MM.1S (cell line): ENCODE results near the gene ELAVL3.

Experiments
- EZH2 ChIP-seq: fragments of 300-600 bp; sonication (generic); optimal IDR thresholded peaks from 2 replicates; pipeline ENCODE3; 2017; ENCODE audit warnings: low read depth, mild to moderate bottlenecking, antibody characterized with exemption, low read length, mixed read lengths
- TF ChIP-seq, protein P1 (sequence below): fragments of 300-600 bp; sonication (generic); IDR thresholded peaks from 2 replicates; pipeline ENCODE4 v1.5.1; 2016; ENCODE audit warnings: antibody characterized with exemption, low read length, mixed read lengths

DNA sequence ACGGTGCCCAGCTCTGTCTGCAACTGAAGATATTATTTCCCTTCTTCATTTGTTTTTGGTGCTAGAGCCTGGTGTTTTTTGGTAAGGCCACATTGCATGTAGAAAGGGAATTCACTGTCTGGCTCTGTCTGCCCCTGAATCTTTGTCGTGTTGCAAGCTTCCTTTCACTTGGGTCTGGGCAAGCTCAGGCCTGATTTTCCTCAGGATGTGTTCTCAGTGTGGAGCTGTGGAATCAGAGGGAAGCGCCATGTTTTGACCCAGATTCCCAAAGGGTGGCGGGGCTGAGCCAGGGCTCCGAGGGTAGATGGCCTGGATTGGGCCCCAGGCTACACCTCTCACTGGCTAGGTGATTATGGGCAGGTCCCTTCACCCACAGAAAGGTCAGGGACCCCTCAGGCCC, 36.8 kb downstream of the ELAVL3 start:
- TF ChIP-seq, protein P1, sequence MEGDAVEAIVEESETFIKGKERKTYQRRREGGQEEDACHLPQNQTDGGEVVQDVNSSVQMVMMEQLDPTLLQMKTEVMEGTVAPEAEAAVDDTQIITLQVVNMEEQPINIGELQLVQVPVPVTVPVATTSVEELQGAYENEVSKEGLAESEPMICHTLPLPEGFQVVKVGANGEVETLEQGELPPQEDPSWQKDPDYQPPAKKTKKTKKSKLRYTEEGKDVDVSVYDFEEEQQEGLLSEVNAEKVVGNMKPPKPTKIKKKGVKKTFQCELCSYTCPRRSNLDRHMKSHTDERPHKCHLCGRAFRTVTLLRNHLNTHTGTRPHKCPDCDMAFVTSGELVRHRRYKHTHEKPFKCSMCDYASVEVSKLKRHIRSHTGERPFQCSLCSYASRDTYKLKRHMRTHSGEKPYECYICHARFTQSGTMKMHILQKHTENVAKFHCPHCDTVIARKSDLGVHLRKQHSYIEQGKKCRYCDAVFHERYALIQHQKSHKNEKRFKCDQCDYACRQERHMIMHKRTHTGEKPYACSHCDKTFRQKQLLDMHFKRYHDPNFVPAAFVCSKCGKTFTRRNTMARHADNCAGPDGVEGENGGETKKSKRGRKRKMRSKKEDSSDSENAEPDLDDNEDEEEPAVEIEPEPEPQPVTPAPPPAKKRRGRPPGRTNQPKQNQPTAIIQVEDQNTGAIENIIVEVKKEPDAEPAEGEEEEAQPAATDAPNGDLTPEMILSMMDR, result no peak
- no peak for TF ChIP-seq EZH2
